HEK293T (cell line): ENCODE measurements around the gene MED19.
A peak's percentile ranks its signal among the peaks of the same experiment; 100 is the strongest.

Experiments used
- CTCF ChIA-PET: fragments of 350-600 bp; formaldehyde crosslinking; extraction: SDS; loops from one replicate; lab custom pipeline; 2021; ENCODE audit warnings: antibody characterized with exemption, inconsistent platforms; lab: Yijun Ruan, JAX
- POLR2A ChIA-PET: fragments of 350-600 bp; formaldehyde crosslinking; extraction: SDS; loops from one replicate; lab custom pipeline; 2020; ENCODE audit warnings: antibody characterized with exemption, inconsistent platforms; lab: Yijun Ruan, JAX
- DNase-seq: peaks from one replicate; pipeline ENCODE4 v3.0.0; 2012; ENCODE audit warnings: mixed read lengths; ENCODE audit errors: extremely low spot score
- ARNT ChIP-seq: fragments of 450-650 bp; IDR thresholded peaks from 2 replicates; pipeline ENCODE4 v1.6.1; 2017; ENCODE audit warnings: mild to moderate bottlenecking
- BHLHE40 ChIP-seq: fragments of 450-650 bp; IDR thresholded peaks from 2 replicates; pipeline ENCODE4 v1.6.1; 2016; ENCODE audit warnings: mild to moderate bottlenecking, moderate library complexity, borderline replicate concordance
- CTBP1 ChIP-seq: fragments of 450-650 bp; IDR thresholded peaks from 2 replicates; pipeline ENCODE4 v1.6.1; 2016; ENCODE audit warnings: borderline replicate concordance
- ELF4 ChIP-seq: fragments of 450-650 bp; IDR thresholded peaks from 2 replicates; pipeline ENCODE4 v1.6.1; 2017; ENCODE audit warnings: antibody characterized with exemption
- FOXA1 ChIP-seq: fragments of 450-650 bp; IDR thresholded peaks from 2 replicates; pipeline ENCODE4 v1.6.1; 2016; ENCODE audit warnings: mild to moderate bottlenecking
- FOXK2 ChIP-seq: fragments of 450-650 bp; IDR thresholded peaks from 2 replicates; pipeline ENCODE4 v1.6.1; 2016; ENCODE audit warnings: mild to moderate bottlenecking
- FOXM1 ChIP-seq: fragments of 450-650 bp; IDR thresholded peaks from 2 replicates; pipeline ENCODE4 v1.6.1; 2017; ENCODE audit warnings: mild to moderate bottlenecking, borderline replicate concordance
- HDGF ChIP-seq: fragments of 450-650 bp; IDR thresholded peaks from 2 replicates; pipeline ENCODE4 v1.6.1; 2017; ENCODE audit warnings: antibody characterized with exemption, borderline replicate concordance
- L3MBTL2 ChIP-seq: fragments of 450-650 bp; conservative IDR thresholded peaks from 2 replicates; pipeline ENCODE4 v1.6.1; 2016; ENCODE audit warnings: mild to moderate bottlenecking
- LEF1 ChIP-seq: fragments of 450-650 bp; IDR thresholded peaks from 2 replicates; pipeline ENCODE4 v1.6.1; 2017; ENCODE audit warnings: mild to moderate bottlenecking, borderline replicate concordance
- NFRKB ChIP-seq: fragments of 450-650 bp; IDR thresholded peaks from 2 replicates; pipeline ENCODE4 v1.6.1; 2016; ENCODE audit warnings: mild to moderate bottlenecking, moderate library complexity
- SP1 ChIP-seq: fragments of 450-650 bp; IDR thresholded peaks from 2 replicates; pipeline ENCODE4 v1.6.1; 2017
- SUZ12 ChIP-seq: fragments of 450-650 bp; IDR thresholded peaks from 2 replicates; pipeline ENCODE4 v1.6.1; 2016; ENCODE audit warnings: mild to moderate bottlenecking
- TARDBP ChIP-seq: fragments of 450-650 bp; IDR thresholded peaks from 2 replicates; pipeline ENCODE4 v1.6.1; 2016
- ZNF384 ChIP-seq: fragments of 450-650 bp; IDR thresholded peaks from 2 replicates; pipeline ENCODE4 v1.6.1; 2016
- TF ChIP-seq, protein P1 (sequence below): fragments of 450-650 bp; IDR thresholded peaks from 2 replicates; pipeline ENCODE4 v1.6.1; 2016

The MED19 gene, protein sequence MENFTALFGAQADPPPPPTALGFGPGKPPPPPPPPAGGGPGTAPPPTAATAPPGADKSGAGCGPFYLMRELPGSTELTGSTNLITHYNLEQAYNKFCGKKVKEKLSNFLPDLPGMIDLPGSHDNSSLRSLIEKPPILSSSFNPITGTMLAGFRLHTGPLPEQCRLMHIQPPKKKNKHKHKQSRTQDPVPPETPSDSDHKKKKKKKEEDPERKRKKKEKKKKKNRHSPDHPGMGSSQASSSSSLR

GRCh38 chr11:57711414-57712255, at the start of gene MED19:
MED19 (minus strand) TSS chr11:57712215; CDS start chr11:57712179, 36 bp downstream.
- DNase-seq = peak; percentile 77
- ChIA-PET CTCF (interaction anchor here (0.6 kb wide), 1 partner anchor 98 kb away, joined by 3 read pairs; no protein-coding TSS in a partner anchor), POLR2A (interaction anchor here (0.9 to 1.4 kb wide), 13 partner anchors 8 to 376 kb away, joined by 3 to 6 read pairs (median 3); partner anchors contain the start of genes BTBD18, CTNND1, SELENOH and SSRP1)
- TF ChIP-seq L3MBTL2 = peak; percentile 41; the same call in 1 of the 2 replicates
- TF ChIP-seq, protein P1, sequence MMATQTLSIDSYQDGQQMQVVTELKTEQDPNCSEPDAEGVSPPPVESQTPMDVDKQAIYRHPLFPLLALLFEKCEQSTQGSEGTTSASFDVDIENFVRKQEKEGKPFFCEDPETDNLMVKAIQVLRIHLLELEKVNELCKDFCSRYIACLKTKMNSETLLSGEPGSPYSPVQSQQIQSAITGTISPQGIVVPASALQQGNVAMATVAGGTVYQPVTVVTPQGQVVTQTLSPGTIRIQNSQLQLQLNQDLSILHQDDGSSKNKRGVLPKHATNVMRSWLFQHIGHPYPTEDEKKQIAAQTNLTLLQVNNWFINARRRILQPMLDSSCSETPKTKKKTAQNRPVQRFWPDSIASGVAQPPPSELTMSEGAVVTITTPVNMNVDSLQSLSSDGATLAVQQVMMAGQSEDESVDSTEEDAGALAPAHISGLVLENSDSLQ = no peak; the same call in 1 of the 2 replicates

DNA sequence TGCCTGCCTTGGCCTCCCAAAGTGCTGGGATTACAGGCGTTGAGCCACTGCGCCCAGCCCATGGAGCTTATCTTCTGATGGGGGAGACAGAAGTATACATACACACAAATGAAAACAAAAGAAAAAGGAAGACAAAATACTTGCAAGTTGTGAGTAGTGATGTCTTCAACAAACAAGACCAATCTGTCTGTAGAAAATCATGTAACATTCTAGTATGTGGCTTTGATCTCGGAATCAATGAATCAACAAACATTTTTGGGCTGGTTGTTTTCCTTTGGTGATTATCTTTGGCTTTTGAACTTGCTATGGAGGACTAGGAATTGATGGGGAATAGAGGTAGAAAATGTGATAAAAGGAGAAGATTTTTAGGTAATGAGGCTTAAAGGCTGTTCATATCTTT, 46.2 kb upstream of the MED19 start:
- POLR2A ChIA-PET = no interaction called here
- TF ChIP-seq BHLHE40 (no peak), ZNF384 (no peak), ARNT (no peak), HDGF (no peak), FOXM1 (no peak), ELF4 (no peak), CTBP1 (no peak), FOXK2 (no peak), FOXA1 (no peak)
- TF ChIP-seq, protein P1 = no peak
- CTCF ChIA-PET = interaction anchor here (1.6 kb wide), 1 partner anchor 42 kb away, joined by 5 read pairs; no protein-coding TSS in a partner anchor
- no peak for DNase-seq

- no peak for DNase-seq
- POLR2A ChIA-PET = interaction anchor here (2.9 kb wide), 1 partner anchor 11 kb away, joined by 12 read pairs; the partner anchor contains the start of gene SELENOH
- CTCF ChIA-PET = interaction anchor here (2.2 kb wide), 1 partner anchor 48 kb away, joined by 33 read pairs; no protein-coding TSS in a partner anchor
- TF ChIP-seq FOXM1 = no peak
- no peak for TF ChIP-seq ZNF384
- no peak for TF ChIP-seq ELF4
- no peak for TF ChIP-seq LEF1
- no peak for TF ChIP-seq HDGF
- no peak for TF ChIP-seq FOXA1
- TF ChIP-seq BHLHE40 = no peak
- no peak for TF ChIP-seq CTBP1
- TF ChIP-seq L3MBTL2 = no peak
- no peak for TF ChIP-seq SP1
- TF ChIP-seq TARDBP = no peak
- TF ChIP-seq ARNT = no peak
- TF ChIP-seq, protein P1 = no peak
- TF ChIP-seq SUZ12 = no peak
- no peak for TF ChIP-seq NFRKB
- no peak for TF ChIP-seq FOXK2
Observed at GRCh38 chr11:57752954-57753353, 40.9 kb upstream of the MED19 start.

GRCh38 chr11:57751676-57752253, 39.8 kb upstream of the MED19 start, which contains the start of gene BTBD18:
BTBD18 (minus strand) TSS chr11:57751819; CDS start chr11:57751188, 631 bp downstream.
- DNase-seq = peak; percentile 46
- CTCF ChIA-PET = interaction anchor here (0.9 to 2.3 kb wide), 4 partner anchors 9 to 49 kb away, joined by 3 to 33 read pairs (median 8); partner anchors contain the start of genes CTNND1 and SELENOH
- TF ChIP-seq L3MBTL2 (no peak), LEF1 (no peak)
- POLR2A ChIA-PET = interaction anchor here (0.8 to 2.9 kb wide), 5 partner anchors 9 to 49 kb away, joined by 3 to 12 read pairs (median 4); partner anchors contain the start of genes CTNND1, MED19, SELENOH and TMX2

DNA sequence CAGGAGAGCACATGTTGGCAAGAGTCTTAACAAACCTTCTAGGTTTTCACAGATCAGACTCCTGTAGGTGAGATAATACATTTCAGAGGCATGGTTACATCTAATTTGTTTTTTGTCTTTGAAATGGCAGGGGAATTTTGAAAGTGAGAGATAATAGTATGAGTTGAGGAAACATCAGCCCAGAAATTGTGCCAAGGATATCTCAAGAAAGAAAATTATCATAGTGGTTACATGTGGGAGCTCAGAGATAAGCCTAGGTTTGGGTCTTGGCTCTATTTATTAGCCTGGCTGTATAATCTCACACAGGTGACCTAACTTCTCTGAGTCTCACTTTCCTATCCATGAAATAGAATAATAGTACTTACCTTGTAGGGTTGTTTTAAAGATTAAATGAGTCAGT, 39.2 kb upstream of the MED19 start:
- no peak for TF ChIP-seq LEF1
- TF ChIP-seq CTBP1 = no peak
- no peak for TF ChIP-seq ARNT
- TF ChIP-seq ZNF384 = no peak
- no peak for TF ChIP-seq FOXK2
- no peak for TF ChIP-seq TARDBP
- no peak for TF ChIP-seq FOXM1
- no peak for TF ChIP-seq BHLHE40
- TF ChIP-seq ELF4 = no peak
- TF ChIP-seq FOXA1 = no peak
- ChIA-PET CTCF (interaction anchor here (0.9 to 2.3 kb wide), 4 partner anchors 9 to 50 kb away, joined by 3 to 33 read pairs (median 8); partner anchors contain the start of genes CTNND1 and SELENOH), POLR2A (interaction anchor here (1.4 to 2.9 kb wide), 3 partner anchors 9 to 39 kb away, joined by 4 to 12 read pairs (median 7); partner anchors contain the start of genes CTNND1, MED19, SELENOH and TMX2)
- DNase-seq = no peak
